OCI-M2 (cell line): ENCODE data around the gene PXDN.
"Not testable (repeated sequence)": the region's sequence is repeated elsewhere in the genome, so short reads cannot be mapped to it uniquely, and the experiment has no call there.

Source experiments
- DNase-seq: peaks from one replicate; lab custom pipeline; 2025; ENCODE audit not compliant: unreplicated experiment; lab: John Stamatoyannopoulos, UW

PXDN gene

DNA sequence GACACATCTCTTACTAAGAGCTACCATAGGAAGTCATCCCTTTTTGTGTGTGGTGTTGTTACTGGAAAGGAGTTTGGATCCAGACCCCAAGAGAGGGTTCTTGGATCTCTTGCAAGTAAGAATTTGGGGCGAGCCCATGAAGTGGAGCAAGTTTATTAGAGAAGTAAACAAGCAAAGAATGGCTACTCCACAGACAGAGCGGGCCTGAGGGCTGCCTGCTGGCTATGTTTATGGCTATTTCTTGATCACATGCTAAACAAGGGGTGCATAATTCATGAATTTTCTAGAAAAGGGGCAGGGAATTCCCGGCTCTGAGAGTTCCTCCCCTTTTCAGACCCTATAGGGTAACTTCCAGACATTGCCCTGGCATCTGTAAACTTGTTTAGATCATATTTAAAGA lies 30.6 kb upstream of the PXDN start:
- no peak for DNase-seq

- no peak for DNase-seq
These were observed 29.6 kb upstream of the PXDN start for GRCh38 chr2:1773883-1774282.

DNA sequence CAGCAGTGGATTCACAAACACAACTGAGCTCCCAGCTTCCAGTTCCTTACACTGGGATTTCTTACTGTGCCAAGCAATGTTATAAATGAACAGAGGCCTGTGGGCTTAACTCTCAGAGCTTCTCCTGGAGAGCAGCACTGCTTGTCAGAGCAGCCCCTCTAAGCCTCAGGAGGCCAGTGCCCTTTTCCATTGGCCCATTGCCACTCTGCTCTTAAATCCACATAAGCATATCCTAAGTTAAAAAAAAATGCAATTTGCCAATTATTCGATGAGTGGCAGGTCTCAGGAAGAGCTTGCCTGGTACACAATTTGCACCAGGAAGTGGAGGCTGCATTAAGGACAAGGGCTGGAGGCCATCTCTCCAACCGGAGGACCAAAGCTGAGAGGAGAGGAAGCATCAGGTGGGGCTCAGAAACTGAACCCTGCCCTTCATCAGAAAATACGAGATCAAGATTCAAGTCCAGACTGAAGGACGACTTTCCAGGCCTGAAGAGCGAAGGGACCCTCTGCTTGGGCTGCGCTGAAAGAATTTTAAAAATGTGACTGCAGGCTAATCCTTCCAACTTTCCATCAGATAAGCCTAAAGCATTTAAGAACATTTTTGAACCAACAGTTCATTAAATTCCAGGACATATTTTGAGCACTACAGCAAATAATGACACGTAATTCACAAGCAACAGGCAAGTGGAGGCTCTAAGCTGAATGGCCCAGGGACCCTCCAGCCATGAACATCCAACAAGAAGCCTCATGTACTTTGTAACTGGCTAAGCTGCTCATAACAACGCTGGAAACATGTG lies 28.4 kb upstream of the PXDN start:
- no peak for DNase-seq

DNA sequence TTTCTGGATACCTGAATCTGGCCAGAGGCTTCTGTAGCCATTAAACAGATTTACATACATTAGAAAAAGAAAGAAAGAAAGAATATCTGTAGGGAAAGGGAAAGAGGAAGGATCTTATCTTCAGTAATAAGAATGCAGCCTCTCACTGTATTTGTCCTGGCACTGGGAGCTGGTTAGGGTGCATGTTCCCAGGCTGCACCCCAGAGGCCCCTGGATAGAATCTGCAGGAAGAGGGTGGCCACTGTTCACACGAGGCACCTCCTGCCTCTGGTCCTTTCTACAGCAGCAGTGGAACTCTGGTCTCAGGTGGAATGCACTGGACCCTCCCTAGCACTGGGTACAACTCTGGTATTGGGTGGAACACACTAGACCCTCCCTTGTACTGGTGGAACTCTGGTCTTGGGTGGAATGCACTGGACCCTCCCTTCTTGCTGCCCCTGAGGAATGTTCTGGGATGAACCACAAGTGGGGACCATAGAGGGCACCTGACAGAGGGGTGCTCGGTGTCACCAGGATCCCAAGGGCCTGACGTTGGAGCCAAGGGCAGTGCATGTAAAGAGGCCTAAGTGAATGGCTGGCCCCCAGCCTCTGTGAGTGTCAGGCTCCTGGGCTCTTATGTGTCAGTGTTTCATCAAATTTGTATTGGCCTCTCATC lies 27.4 kb upstream of the PXDN start:
- no peak for DNase-seq

DNA sequence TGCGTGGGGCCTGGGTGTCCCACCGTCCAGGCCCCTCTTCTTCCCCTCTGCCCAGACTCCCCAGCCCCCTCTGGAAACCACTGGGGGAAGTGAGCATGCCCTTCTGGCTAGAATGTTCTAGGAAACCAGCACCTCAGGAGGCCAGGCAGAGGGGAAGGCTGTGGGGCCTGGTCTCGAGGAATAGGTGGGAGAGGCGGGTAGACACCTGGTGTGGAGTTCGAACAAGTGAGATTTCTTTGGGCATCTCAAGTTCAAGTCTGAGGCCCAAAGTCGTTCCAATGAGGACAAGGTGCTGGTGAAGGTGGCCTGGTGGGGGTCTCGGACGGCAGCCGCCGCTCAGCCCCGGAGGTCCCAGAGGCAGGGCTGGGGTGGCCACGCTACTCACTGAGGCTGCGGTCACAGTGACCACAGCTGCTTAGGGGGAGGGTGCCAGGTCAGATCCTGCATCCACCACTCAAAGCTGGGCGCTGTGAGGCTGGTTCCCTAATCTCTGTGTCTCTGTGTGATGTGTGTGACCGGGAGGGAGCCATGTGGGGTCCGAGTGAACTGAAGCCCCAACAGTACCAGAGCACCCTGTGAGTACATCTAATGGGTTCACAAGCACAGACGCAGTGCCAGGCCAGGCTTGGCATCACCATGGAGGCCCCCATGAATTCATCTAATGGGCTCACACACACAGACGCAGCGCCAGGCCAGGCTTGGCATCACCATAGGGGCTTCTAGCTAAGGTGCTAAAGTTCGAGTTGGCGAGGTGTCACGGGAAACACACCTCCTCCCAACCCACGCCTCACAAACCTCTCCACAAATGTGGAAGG lies 26.5 kb upstream of the PXDN start:
- DNase-seq: no peak

DNA sequence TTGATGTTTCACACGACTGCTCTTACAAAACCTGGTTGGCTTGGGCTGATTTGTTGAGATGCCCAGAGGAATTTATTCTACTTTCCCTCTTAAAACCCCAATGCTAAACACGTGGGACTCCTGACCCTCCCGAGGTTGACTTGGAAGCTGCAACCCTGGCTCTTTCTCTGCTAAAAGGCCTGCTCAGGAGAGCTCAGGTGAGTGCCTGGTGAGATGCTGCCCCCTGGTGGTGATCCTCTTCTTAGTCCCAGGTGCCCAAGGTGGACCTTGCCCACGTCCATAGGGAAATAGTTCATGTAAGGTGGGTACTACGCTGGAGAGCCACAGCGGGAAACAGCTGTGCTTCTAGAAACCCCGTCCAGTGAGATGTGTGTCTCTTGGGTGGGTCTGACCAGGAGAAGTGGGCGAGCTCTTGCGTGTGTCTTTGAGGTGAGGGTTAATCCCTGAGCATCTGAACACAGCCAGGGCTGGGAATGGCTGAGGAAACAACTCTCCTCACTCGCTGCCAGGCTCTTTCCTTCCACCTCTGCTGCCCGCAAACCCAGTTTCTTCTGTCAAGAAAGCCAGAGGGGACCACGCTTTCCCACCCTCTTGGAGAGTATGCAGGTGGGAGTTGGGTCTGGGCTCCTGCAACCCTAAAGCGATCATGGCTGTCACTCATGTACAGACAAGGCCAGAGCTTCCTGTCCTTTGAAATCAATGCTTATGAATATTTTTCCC lies 25.5 kb upstream of the PXDN start:
- DNase-seq: no peak

GRCh38 chr2:1767939-1768691 lies 23.8 kb upstream of the PXDN start:
- no peak for DNase-seq

DNA sequence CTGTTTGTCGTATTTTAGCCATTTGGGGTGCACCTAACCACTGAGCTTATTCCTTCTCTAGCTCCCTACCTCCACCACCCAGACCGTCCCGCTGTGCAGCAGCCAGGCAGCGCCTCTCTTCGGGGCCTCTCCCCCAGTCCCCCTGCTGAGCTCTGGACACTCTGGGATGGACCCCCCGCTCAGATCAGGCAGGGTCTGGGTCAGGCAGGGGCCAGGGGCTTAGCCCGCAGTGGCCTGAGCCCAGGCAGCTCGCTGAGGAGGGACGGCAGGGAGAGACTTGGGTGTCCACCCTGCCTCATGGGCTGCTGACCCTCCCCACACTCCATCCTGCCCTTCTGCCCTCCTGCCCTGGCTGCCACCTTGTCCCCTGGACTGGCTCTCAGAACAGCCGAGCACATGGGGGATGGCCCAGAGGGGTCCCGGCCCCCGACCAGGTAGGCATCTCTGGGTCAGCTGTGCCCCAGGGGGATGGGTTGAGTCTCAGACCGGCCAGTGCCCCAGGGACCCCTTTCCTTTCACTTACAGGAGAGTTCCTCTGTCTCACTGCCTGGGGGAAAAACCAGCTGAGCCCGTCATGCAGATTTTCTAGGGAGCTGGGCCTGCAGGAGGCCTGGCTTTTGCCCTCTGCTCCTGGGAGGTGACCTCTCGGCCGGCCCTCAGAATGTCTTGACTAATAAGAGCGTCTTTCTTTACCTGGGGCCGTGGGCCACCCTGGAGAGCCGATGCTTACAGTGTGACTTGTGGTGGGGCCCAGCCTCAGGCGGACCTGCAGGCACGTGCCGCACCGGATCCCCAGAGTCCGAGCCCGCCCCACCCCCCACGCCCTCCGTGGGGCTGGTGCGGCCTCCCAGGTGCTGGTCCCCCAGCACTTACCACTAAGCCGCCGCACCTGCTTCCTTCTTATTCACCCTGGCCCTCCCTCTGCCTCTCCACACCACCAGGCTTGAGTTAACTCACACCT lies 22.8 kb upstream of the PXDN start:
- no peak for DNase-seq

GRCh38 chr2:1766425-1766824 lies 22.1 kb upstream of the PXDN start:
- no peak for DNase-seq

DNA sequence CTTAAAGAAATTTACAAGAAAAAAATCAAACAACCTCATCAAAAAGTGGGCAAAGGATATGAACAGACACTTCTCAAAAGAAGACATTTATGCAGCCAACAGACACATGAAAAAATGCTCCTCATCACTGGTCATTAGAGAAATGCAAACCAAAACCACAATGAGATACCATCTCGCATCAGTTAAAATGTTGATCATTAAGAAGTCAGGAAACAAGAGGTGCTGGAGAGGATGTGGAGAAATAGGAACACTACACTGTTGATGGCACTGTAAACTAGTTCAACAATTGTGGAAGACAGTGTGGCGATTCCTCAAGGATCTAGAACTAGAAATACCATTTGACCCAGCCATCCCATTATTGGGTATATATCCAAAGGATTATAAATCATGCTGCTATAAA lies 20.9 kb upstream of the PXDN start:
- DNase-seq: not testable (repeated sequence)

DNA sequence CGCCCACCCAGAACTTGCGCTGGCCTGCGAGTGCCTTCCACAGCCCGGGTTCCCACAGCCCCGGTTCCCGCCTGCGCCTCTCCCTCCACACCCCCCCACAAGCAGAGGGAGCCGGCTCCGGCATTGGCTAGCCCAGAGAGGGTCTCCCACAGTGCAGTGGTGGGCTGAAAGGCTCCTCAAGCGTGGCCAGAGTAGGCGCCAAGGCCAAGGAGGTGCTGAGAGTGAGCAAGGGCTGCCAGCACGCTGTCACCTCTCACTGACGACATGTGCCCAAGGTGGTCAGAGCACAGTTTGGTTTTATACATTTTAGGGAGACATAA lies 15.3 kb upstream of the PXDN start:
- DNase-seq: no peak

GRCh38 chr2:1758774-1759610 lies 14.7 kb upstream of the PXDN start:
- no peak for DNase-seq

- DNase-seq: no peak
These were observed 13.9 kb upstream of the PXDN start for GRCh38 chr2:1758171-1758570.

DNA sequence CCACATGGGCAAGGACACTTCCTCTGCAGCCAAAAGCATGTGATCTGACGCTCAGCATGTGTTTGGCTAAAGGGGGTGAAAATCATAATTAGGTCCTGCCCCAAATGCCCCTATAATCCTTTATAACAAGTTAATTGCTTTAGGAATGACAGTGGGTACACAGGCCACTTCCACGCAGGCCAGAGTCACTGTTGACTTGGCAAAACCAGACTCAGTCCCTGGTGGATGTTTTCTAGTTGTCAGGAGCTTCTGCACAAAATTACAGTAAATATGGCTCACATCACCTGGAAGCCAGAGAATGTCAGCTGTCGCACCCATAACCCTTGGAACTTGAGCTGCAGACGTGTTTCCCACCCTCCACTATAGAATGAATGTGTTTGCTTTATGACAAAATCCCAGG lies 13.3 kb upstream of the PXDN start:
- DNase-seq: no peak

- not testable (repeated sequence) for DNase-seq
These were observed 12.8 kb upstream of the PXDN start for GRCh38 chr2:1757146-1757545.

DNA sequence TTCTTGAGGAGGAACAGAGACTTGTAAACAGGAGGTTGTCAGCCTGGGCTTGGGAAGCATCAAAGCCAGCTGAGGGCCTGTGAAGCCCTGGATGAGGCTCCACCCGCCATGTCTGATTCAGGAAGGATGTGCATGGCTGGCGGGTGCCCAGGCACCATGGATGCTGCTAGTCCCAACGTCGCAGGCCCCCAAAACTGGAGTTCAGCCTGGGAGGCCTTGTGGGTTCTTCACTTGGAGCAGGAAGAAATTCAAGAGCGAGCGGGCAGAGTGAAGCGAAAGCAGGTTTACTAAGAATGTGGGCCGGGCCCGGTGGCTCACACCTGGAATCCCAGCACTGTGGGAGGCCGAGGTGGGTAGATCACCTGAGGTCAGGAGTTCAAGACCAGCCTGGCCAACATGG lies 12.1 kb upstream of the PXDN start:
- no peak for DNase-seq

DNA sequence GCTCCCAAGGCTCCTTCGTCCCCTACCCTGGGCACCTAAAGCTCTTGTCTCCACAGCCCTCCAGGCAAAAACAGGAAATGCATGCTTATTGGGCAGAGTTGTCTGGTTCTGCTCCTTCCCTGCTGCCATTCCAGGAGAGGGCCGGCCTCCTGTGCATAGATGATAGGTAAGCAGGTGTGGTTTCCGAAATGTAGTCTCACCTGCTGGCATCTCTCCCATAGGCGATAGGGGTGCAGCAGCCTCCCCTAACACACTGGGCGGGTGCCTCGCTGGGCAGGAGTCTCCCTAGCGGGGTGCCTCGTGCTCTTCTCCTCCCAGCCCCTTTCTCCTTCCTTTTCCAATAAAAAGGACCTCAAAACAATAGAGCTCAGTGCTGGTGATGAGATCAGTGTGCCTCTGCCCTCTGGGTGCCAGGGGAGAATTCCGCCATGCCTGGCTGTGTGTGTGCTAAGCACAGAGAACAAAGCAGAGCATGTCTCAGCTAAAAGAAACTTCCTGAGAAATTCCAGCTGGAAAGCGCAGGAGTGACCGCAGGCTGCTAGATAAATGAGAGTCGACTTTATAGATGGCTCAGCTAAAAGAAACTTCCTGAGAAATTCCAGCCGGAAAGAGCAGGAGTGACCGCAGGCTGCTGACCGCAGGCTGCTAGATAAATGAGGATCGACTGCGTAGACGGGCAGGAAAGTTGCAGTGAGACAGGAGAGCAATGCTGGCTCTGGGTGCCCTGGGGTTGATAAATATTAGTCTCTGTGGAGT lies 11.3 kb upstream of the PXDN start:
- no peak for DNase-seq
